T-helper 1 cell (primary cell): ENCODE data around the gene TMCO6.
"Not testable (repeated sequence)": the region's sequence is repeated elsewhere in the genome, so short reads cannot be mapped to it uniquely, and the experiment has no call there.

ENCODE experiments used
- DNase-seq, 5 donors: peaks; one replicate each; pipeline ENCODE4 v3.0.0-alpha.2; 2012 to 2020
- total RNA-seq, 4 donors: gene quantifications; one replicate each; lab custom pipeline; 2026; lab: John Stamatoyannopoulos, UW

TMCO6 gene
- 8.3 to 24.4 (median 23.6) reads per million in 4 donors for total RNA-seq

DNA sequence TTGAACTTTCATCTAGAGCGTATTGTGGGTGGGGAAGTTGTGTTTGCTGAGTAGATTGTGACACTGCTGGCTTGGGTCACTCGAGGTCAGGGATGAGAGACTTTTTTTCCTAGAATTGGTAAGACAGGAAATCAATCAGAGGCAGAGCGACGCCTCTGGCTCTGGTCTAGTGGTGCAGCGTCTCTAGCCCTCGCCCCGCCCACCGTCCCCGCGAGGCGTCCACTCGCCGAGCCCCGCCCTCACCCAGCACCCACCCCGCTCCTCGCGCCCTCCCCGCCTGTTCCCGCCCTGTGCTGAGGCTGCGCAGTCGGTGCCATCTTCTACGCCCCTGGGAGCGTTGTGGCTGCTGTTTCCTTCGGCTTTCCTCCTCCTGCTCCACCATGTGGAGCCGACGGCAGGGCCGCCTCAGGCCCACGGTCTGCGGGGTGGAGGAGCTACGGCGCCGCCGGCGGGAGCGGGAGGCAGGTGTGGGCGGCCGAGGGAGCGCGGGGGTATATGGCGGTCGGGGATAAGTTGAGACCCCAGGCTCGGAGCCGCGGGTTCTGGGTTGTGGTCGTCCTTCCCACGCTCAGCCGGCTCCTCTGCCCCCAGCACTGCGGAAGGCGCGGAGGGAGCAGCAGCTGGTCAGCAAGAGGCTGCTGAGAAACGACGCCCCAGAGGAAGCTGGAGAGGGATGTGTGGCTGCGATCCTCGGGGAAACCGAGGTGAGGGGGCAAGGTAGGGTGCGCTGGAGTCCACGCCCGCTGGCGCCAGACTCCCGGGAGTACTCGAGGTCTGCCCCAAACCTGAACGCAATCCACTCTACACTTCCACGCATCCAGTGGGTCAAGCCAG is at the start of gene TMCO6:
TSS of gene TMCO6 (plus strand) at position 304 of the 834 bp plus-strand sequence. CDS start at position 381, 77 bp downstream.
- DNase-seq: peak; percentile 96 to 98 (median 97)

DNA sequence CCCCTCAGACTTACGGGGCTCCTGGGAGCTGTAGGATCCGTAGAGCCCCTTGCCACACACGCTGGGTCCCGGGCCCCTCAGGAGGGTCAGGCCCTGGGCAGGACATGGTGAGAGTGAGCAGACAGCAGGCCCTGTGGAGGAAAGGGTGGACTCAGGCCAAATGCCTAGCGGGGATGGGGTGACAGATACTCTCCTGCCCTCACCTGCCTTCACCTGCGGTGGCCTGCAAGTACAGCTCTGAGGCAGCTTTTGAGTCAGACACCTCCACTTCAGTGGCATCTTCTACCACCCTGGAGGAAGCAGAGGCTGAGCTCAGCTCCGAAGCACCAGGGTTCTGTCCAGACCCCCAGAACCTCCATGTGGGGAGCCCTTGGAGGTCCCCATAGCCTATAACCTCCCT is 48.4 kb upstream of the TMCO6 start:
- DNase-seq: no peak

DNA sequence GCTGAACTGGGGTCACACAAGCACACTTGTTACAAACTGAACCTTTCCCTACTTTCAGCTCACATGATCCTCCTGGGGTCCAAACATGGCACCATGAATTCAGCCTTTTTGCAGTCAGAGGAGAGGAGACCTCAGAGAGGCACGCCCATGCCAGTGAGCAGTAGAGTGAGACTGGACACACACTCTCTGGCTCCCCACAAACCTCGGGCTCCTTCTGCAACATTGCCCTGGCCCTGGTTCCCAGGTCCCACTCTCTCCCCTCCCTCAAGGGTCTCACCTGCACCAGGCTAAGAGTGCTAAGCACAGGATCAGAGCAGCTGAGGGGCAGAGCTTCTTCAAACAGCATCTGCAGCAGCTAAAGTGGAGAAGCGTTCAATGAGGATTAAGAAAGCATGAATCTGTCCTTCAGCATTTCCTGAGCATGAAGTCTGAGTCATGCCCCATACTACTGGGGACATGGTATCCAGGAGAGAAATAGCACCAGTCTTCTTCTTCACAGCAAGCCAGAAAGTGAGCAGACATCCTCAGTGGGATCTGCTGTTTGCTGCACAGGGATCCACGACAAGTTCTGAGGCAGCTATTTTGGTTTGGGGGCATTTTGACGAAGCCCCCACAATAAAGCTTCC is 47.4 kb upstream of the TMCO6 start:
- DNase-seq: no peak

DNA sequence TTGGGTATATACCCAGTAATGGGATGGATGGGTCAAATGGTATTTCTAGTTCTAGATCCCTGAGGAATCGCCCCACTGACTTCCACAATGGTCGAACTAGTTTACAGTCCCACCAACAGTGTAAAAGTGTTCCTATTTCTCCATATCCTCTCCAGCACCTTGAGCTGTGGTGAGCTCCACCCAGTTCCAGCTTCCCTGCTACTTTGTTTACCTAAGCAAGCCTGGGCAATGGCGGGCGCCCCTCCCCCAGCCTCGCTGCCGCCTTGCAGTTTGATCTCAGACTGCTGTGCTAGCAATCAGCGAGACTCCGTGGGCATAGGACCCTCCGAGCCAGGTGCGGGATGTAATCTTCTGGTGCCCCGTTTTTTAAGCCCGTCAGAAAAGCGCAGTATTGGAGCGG is 46.2 kb upstream of the TMCO6 start:
- DNase-seq: not testable (repeated sequence)

DNA sequence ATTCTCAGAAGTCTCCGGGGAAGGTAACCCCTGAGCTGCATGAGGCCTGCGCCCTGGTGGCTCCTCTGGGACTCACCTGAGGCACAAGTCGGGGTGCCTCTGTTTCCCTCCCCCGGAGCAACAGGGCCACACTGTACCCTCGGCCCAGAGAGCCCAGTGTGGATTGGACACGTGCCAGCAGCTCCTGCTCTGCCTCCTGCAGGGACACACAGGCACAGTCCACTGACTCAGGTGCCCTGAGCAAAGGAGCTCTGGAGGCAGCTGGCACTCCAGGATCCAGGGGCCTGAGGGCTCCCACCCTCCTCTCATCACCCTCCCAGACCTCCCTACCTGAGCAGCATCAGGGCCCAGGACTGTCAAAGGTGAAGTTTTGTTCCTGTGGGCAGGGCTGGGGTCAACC is 45.1 kb upstream of the TMCO6 start:
- no peak for DNase-seq

DNA sequence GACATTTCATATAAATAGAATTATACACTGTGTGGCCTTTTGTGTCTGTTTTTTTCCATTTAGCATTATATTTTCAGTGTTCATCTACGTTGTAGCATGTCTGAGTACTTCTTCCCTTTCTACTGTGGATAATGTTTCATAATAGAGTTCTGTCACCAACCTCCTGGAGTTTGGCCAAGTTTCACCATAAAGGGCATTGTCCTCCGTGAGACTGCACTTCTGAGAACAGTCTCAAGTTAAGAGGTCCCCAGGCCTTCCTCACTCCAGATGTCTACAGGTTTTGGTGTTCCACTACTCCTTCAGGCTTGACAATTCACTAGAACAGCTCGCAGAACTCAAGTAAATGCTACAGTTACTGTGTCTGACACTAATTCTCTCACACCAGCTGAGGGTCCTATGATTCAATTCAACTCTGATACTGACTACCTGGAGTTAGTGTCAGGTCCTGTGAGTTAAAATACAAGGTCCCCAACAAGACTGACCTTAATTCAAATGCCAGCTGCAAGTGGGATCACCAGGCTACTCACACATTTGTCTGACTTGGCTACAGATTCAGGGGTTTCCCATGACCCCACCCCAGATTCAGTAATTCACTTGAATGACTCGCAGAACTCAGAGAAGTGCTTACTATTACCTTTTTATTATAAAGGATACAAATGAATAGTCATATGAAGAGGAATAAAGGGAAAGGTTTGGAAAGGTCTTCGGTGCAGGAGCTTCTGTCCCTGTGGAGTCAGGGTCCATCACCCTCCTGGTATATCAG is 43.5 kb upstream of the TMCO6 start:
- no peak for DNase-seq

DNA sequence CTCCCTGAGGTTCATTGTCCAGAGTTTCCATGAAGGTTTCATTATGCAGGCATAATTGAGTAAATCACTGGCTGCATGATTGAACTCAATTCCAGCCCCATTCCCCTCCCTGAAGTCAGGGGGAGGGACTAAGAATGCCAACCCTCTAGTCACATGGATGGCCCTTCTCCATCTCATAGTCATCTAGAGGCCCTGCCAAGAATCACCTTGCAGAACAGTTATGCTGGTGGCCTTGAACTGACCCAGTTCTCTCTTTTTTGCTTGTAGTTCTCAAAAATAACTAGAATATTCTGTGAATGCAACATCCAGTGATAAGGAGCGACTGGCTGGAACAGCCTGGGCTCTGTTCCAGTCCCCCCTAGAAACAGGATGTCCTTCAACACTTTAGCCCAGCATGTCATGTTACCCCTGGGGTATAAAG is 42.9 kb upstream of the TMCO6 start:
- no peak for DNase-seq

DNA sequence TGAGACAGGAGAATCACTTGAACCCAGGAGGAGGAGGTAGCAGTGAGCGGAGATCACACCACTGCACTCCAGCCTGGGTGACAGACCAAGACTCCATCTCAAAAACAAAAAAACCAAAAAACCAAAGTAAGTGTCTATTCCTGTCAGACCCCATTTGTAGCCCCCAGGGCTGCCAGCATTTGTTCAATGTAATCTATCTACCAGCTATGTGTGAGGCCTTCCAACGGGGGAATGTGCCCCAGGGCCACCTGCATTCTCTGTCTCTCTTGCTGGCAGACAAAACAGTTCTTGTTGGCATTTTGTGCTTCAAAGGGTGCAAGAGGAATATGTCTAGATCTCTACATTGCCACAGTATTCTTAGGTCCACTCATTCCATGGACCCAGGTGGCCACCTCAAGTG is 40.4 kb upstream of the TMCO6 start:
- no peak for DNase-seq

DNA sequence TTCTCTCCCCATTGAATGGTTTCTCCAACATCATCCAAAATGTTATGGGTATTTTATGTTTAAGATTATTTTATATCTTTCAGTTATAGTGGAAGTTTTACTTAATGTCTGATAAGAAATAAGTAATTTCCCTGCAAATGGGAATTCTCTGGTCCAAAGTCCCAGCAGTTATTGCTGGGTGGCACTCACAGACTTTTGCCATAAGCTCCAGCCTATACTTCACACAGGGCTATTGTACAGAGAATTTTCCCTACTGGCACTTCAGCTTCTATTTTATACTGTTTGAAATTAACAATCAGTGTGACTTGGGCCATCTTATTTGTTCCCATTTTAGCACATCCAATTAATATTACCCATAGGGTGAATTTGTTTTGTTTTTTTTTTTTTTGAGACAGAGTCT is 39.2 kb upstream of the TMCO6 start:
- no peak for DNase-seq

DNA sequence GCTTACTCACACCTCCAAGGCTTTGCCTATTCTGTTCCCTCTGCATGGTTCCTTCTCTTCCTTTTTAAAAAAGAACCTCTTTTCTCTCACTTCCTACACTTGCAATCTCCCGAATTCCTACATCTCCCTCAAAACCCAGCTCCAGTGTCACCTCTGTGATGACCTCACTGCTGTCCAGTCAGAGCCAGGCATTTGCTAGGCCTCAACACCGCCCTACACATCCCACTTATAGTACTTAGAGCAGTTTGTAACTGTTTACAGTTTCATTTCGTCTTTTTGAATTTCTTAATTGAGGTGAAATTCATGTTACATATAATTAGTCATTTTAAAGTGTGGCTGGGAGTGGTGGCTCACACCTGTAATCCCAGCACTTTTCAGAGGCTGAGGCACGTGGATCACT is 37.1 kb upstream of the TMCO6 start:
- DNase-seq: no peak

DNA sequence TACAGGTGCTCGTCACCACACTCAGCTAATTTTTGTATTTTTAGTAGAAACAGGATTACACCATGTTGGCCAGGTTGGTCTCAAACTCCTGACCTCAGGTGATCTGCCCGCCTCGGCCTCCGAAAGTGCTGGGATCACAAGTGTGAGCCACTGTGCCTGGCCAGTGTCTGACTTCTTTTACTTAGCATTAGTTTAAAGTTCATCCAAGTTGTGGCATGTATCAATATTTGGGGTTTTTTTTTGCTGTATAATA is 35.9 kb upstream of the TMCO6 start:
- not testable (repeated sequence) for DNase-seq

DNA sequence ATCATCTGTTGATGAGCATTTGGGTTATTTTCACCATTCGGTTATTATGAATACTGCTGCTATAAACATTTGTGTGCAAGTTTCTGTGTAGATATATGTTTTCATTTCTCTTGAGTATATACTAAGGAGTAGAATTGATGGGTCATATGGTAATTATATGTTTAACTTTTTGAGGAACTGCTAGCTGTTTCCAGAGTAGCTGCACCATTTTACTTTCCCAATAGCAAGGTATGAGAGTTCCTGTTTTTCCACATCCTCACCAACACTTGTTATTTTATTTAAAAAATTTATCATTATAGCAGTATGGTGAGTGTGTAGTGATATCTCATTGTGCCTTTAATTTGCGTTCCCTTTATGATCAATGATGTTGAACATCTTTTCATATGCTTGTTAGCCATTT is 35.5 kb upstream of the TMCO6 start:
- no peak for DNase-seq

DNA sequence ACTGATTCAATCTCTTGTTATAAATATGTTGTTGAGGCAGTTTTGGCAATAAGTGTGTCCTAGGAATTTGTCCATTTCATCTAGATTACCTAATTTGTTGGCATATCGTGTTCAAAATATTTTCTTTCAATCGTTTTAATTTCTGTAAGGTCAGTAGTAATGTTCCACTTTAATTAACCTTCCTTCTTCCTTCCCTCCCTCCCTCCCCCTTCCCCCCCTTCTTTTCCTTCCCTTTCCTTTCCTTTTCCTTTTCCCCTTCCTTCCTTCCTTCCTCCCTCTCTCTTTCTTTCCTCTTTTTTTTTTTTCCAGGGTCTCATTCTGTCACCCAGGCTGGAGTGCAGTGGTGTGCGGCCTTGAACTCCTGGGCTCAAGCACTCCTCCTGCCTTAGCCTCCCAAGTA is 33.4 kb upstream of the TMCO6 start:
- no peak for DNase-seq

DNA sequence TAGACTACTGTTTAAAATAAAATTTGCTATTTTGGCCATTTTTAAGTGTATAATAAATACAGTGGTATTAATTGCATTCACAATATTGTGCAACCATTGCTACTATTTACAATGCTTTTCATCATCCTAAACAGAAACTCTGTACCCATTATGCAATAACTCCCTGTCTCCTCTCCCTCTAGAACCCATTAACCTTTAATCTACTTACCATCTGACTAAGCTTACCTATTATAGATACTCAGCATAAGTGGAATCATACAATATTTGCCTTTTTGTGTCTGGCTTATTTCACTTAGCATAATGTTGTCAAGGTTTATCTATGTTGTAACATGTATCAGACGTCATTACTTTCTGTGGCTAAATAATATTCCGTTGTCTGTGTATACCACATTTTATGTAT is 32.2 kb upstream of the TMCO6 start:
- no peak for DNase-seq

DNA sequence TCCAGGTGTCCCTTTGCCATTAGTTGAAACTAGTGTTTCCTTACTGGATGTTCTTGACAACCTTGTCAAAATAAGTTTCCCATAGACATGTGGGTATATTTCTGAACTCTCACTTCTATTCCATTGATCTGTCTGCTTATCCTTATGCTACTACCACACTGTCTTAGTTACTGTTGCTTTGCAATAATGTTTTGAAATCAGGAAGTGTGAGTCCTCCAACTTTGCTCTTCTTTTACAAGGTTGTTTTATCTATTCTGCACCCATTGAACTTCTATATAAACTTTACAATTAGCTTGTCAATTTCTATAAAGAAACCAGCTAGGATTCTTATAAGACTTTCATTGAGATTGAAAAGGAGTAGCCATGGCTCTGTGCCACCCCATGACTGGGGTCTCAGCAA is 30.5 kb upstream of the TMCO6 start:
- no peak for DNase-seq

DNA sequence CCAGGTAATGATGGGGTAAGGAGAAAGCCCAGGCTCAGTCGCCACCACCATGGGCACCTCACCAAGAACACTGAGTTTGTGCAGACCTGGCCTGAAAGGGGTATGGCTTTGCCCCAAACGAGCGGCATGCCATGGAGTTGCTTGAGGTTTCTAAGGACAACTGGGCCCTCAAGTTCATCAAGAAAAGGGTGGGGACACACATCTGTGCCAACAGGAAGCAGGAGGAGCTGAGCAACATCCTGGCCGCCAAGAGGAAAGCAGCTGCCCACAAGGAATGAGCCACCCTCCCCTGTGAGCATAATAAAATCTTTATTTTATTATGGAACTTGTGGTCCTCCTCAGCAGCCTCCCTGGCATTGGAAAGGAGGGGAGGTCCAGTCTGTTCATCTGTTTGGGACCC is 30.1 kb upstream of the TMCO6 start:
- DNase-seq: no peak

DNA sequence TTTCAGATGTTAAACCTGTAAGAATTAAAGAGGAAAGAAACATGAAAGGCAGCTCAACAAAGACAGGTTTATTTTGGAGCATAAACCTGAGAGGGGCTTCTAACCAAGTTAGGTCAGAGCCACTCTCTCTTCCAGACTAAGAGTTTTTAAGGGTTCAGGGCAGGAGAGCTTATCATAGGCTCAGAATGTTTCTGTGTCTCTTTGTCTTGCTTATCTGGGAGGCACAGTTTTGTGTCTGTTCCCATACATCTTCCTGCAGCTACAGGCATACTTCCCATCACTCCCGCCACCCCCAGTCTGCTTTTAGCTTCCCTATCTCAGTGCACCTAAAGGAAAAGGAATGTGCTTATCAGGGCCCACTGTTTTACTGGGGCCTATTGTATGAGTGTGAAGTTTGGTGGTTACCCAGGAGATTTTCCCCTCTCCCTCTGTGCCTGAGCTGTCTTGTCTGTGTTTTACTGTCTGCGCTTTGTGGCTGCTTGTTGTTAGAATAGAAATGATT is 28.2 kb upstream of the TMCO6 start:
- DNase-seq: no peak

DNA sequence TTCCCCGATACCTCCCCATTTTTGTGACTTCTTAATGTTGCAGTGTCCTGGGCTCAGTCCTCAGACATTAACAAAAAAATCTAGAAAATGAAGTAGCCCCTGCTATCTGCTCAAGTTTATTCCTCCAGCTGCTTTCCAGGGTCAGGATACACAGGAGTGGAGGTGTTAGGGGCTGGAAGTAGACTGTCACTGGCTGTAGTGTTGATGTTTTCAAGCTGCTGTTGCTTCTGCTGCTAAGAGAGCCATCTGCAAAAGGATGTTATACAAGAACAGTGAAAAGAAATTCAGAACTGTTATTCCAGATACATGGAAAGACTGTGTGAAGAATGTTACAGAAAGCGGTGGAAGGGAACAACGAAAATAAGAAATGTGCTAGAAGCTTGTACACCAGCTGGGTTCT is 16.9 kb upstream of the TMCO6 start:
- DNase-seq: no peak

DNA sequence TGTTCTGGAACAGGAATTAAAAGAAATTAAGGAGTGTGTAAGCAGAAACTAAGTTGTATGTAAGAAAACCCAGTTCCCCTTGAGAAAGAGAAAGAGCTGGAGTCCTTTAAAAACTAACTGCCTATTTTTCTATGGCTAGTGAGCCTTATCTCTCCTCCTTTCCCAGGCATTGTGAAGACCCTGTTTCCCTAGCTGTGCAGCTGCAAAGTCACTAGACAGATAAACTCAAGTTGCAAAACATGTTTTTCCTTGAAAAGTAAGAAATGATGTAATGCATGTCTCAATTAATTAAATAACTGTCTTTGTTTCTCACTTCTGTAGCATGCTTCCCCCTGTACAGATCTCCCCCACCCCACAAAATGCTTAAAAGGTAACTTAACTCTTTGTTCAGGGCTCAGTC is 16.2 kb upstream of the TMCO6 start:
- DNase-seq: not testable (repeated sequence)

DNA sequence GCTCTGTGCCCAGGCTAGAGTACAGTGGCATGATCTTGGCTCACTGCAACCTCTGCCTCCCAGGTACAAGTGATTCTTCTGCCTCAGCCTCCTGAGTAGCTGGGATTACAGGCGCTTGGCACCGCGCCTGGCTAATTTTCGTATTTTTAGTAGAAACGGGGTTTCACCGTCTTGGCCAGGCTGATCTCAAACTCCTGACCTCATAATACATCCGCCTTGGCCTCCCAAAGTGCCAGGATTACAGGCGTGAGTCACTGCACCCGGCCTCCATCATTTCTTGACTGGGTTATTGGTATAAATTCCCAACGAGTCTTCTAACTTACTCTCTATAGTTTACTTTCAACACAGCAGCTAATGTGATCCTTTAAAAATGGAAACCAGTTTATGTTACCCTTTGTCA is 14.4 kb upstream of the TMCO6 start:
- DNase-seq: not testable (repeated sequence)

DNA sequence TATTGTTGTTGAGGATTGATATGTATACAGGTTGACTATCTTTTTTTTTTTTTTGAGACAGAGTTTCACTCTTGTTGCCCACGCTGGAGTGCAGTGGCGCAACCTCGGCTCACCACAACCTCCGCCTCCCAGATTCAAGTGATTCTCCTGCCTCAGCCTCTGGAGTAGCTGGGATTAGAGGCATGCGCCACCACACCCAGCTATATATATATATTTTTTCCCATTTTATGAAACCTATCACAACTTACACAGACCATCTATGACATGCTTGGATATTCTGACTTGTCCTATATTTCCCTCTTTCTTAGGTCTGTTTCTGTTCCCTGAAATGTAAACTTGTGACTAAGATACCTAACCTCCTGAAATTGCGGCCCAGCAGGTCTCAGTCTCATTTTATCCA is 11.3 kb upstream of the TMCO6 start:
- DNase-seq: no peak

DNA sequence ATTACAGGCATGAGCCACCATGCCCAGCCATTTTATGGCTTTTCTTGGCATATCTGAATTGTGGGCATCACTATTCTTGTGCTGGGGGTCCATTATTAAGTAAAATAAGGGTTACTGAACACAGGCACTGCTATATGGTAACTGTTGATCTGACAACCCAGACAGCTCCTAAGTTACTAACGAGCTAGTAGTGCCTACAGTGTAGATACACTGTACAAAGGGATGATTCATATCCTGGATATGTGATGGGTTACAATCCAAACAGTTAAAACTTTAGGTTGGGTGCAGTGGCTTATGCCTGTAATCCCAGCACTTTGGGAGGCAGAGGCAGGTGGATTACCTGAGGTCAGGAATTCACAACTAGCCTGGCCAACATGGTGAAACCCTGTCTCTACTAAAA is 10.5 kb upstream of the TMCO6 start:
- DNase-seq: no peak

DNA sequence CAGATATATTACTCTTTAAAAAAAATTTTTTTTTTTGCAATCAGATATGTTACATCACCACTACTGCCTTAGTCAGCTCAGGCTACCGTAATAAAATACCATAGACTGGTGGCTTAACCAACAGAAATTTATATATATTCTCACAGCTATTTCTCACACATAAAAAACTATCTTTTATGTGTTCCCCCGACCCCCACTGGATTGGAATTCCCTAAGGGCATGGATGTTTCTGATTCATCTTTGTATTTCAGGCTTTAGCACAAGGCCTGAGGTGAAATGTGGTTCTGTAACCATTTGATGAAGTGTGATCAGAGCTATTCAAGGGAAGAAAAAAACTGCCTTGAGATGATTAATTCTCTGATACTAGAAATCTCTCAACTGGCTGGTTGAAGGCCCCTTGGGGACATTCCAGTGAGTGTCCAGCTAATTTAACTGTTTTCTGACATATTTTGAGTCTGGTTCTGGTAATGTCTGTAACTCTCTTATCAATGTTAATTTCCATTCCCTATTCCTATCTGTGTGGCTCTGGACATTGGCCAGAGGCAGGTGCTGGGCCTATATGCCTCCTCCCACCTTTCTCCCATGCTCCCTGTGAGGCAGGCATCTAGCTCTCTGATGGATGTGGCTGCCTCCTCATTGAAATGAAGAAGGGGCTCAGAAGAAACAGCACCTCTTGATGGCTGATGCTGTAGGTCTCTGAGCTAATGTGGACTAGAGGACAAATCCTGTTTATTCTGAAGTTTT is 8.8 kb upstream of the TMCO6 start:
- no peak for DNase-seq
